PC-3 (cell line): ENCODE measurements around the gene RLN2.

Experiments
- CTCF ChIP-seq: fragments of 300-600 bp; sonication (generic); conservative IDR thresholded peaks from 2 replicates; pipeline ENCODE4 v1.5.1; 2017; ENCODE audit warnings: antibody characterized with exemption, low read depth, mild to moderate bottlenecking, low read length
- EZH2 ChIP-seq: fragments of 300-600 bp; sonication (generic); IDR thresholded peaks from one replicate; pipeline ENCODE4 v1.6.1; 2017; ENCODE audit warnings: antibody characterized with exemption, mild to moderate bottlenecking, low read length; ENCODE audit not compliant: unreplicated experiment

- TF ChIP-seq CTCF (no peak), EZH2 (no peak)
These were observed 32.2 kb upstream of the RLN2 start for GRCh38 chr9:5336688-5337087.
